Panc1 (cell line): ENCODE data around the gene SLC16A1. TPM values are rescaled to one million over a fixed set of nuclear protein-coding genes. Genes with fewer than 3 reads are reported as not detected.

Source experiments
- ATAC-seq: fragments of 200-7000 bp; cut with Tn5 transposase; 2 replicates; pipeline ENCODE4 v1.9.1; 2020; ENCODE audit warnings: mild to moderate bottlenecking, moderate library complexity
- BruUV-seq: library from RNA; stranded (reverse); fragments of 400-500 nt; replicated peaks from 2 replicates; lab custom pipeline; 2021; lab: Mats Ljungman, UMichigan
- CTCF ChIA-PET: fragments of 300-600 bp; sonication (Branson Sonifier 250); formaldehyde crosslinking; loops from one replicate; lab custom pipeline; 2022; ENCODE audit warnings: antibody characterized with exemption; lab: Charles Lee
- POLR2A ChIA-PET: fragments of 300-600 bp; sonication (Branson Sonifier 250); formaldehyde crosslinking; loops from one replicate; lab custom pipeline; 2022; ENCODE audit warnings: antibody characterized with exemption; lab: Charles Lee
- DNase-seq: peaks from one replicate; pipeline ENCODE4 v3.0.0-alpha.2; 2010; ENCODE audit warnings: low read depth, low spot score
- H3K27ac ChIP-seq: 2 replicates; pipeline ENCODE4 v1.5.1; 2011; ENCODE audit warnings: mild to moderate bottlenecking, low read length, inconsistent platforms
- H3K27me3 ChIP-seq: fragments of 200-500 bp; sonication (Bioruptor generic); 2 replicates; pipeline ENCODE4 v1.6.0; 2014; ENCODE audit warnings: low read length, inconsistent platforms; ENCODE audit not compliant: control insufficient read depth, insufficient read depth
- H3K36me3 ChIP-seq: fragments of 200-500 bp; sonication (Bioruptor generic); 2 replicates; pipeline ENCODE4 v1.5.1; 2014; ENCODE audit warnings: inconsistent platforms, mild to moderate bottlenecking, low read length, moderate library complexity; ENCODE audit not compliant: control insufficient read depth, insufficient read depth
- H3K4me1 ChIP-seq: 2 replicates; pipeline ENCODE4 v1.5.1; 2011; ENCODE audit warnings: inconsistent platforms, mild to moderate bottlenecking, low read length, moderate library complexity; ENCODE audit not compliant: control insufficient read depth, insufficient read depth
- H3K4me3 ChIP-seq, 2 experiments: 2 replicates each; pipeline ENCODE4 v1.5.1; 2011 to 2012; ENCODE audit warnings: low read depth in 2 of 2, low read length in 2 of 2, mild to moderate bottlenecking in 2 of 2, inconsistent platforms in 1 of 2, moderate library complexity in 1 of 2
- H3K9me3 ChIP-seq: fragments of 200-500 bp; sonication (Bioruptor generic); 2 replicates; pipeline ENCODE4 v1.5.1; 2014; ENCODE audit warnings: low read depth, mild to moderate bottlenecking, inconsistent platforms, low read length, moderate library complexity; ENCODE audit not compliant: control insufficient read depth, insufficient read depth
- POLR2AphosphoS5 ChIP-seq: IDR thresholded peaks from 2 replicates; pipeline ENCODE4 v1.6.1; 2012; ENCODE audit warnings: mild to moderate bottlenecking, low read depth, low read length, moderate library complexity
- SIN3A ChIP-seq: IDR thresholded peaks from 2 replicates; pipeline ENCODE4 v1.6.1; 2012; ENCODE audit warnings: low read depth, mild to moderate bottlenecking, low read length, moderate library complexity, borderline replicate concordance; ENCODE audit not compliant: insufficient read depth
- TCF7L2 ChIP-seq: IDR thresholded peaks from 2 replicates; pipeline ENCODE4 v1.6.1; 2011; ENCODE audit warnings: mild to moderate bottlenecking, low read depth, low read length, inconsistent platforms
- in situ Hi-C: cut with HindIII; loops from 2 replicates; pipeline ENCODE4 v1.10.0; 2016; ENCODE audit warnings: low sequenced_read_pairs, low pct_unique_long_range_greater_than_20kb
- intact Hi-C: fragments of 100-400 bp; cut with micrococcal nuclease; formaldehyde crosslinking; loops from one replicate; pipeline ENCODE4 v1.10.0; 2022; ENCODE audit not compliant: unreplicated experiment
- total RNA-seq: library from RNA; stranded (reverse); gene quantifications from one replicate; pipeline ENCODE4 v1.2.1, GENCODE V29; 2021; ENCODE audit not compliant: unreplicated experiment
- TF ChIP-seq, protein P1 (sequence below), 2 experiments: IDR thresholded peaks; 2 replicates each; pipeline ENCODE4 v1.6.1; 2011 to 2012; ENCODE audit warnings: low read depth in 2 of 2, control low read depth in 1 of 2, low read length in 1 of 2, mild to moderate bottlenecking in 1 of 2, moderate library complexity in 1 of 2; ENCODE audit not compliant: insufficient read depth in 1 of 2
- TF ChIP-seq, protein P2 (sequence below): fragments of 450-650 bp; IDR thresholded peaks from 2 replicates; pipeline ENCODE4 v1.5.1; 2017; ENCODE audit warnings: mild to moderate bottlenecking

Gene SLC16A1
- total RNA-seq, 1 experiment from 2014 or later, result 51.5 TPM

- no peak overlapping the region for H3K4me3 ChIP-seq
- no peak for DNase-seq
- CTCF ChIA-PET, result no interaction called here
These were observed 49.8 kb downstream of the SLC16A1 start for GRCh38 chr1:112906150-112906698.

GRCh38 chr1:112905395-112906149 lies 50.4 kb downstream of the SLC16A1 start:
- Histone ChIP-seq H3K9me3 (no peaks in the 10 kb centered on the region), H3K27me3 (no peaks in the 10 kb centered on the region), H3K4me1 (no peaks in the 10 kb centered on the region), H3K36me3 (no peaks in the 10 kb centered on the region), H3K4me3 (no peak overlapping the region), H3K27ac (no peak overlapping the region)
- ChIA-PET CTCF (no interaction called here), POLR2A (interaction anchor here (0.6 kb wide), 1 partner anchor 8 kb away, joined by 8 read pairs; no protein-coding TSS in a partner anchor)
- in situ Hi-C loops, result no loop called here
- DNase-seq (no peak), ATAC-seq (no peak)
- TF ChIP-seq, protein P1, sequence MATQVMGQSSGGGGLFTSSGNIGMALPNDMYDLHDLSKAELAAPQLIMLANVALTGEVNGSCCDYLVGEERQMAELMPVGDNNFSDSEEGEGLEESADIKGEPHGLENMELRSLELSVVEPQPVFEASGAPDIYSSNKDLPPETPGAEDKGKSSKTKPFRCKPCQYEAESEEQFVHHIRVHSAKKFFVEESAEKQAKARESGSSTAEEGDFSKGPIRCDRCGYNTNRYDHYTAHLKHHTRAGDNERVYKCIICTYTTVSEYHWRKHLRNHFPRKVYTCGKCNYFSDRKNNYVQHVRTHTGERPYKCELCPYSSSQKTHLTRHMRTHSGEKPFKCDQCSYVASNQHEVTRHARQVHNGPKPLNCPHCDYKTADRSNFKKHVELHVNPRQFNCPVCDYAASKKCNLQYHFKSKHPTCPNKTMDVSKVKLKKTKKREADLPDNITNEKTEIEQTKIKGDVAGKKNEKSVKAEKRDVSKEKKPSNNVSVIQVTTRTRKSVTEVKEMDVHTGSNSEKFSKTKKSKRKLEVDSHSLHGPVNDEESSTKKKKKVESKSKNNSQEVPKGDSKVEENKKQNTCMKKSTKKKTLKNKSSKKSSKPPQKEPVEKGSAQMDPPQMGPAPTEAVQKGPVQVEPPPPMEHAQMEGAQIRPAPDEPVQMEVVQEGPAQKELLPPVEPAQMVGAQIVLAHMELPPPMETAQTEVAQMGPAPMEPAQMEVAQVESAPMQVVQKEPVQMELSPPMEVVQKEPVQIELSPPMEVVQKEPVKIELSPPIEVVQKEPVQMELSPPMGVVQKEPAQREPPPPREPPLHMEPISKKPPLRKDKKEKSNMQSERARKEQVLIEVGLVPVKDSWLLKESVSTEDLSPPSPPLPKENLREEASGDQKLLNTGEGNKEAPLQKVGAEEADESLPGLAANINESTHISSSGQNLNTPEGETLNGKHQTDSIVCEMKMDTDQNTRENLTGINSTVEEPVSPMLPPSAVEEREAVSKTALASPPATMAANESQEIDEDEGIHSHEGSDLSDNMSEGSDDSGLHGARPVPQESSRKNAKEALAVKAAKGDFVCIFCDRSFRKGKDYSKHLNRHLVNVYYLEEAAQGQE (IDR thresholded peaks at IDR 0.05; ENCODE audit: insufficient read depth in 1 of 2, low read depth in 2 of 2, low read length in 1 of 2), result no peak
- no peak for TF ChIP-seq SIN3A
- no TSS peak for BruUV-seq
- intact Hi-C loops, result no loop called here

More at GRCh38 chr1:112906150-112906698, 49.8 kb downstream of the SLC16A1 start:
- Histone ChIP-seq H3K36me3 (no peaks in the 10 kb centered on the region), H3K9me3 (no peaks in the 10 kb centered on the region), H3K27ac (no peak overlapping the region), H3K27me3 (no peaks in the 10 kb centered on the region), H3K4me1 (no peaks in the 10 kb centered on the region)
- intact Hi-C loops, result no loop called here
- no peak for ATAC-seq
- in situ Hi-C loops, result no loop called here
- no TSS peak for BruUV-seq
- POLR2A ChIA-PET, result interaction anchor here (0.6 kb wide), 1 partner anchor 9 kb away, joined by 8 read pairs; no protein-coding TSS in a partner anchor
- no peak for TF ChIP-seq SIN3A
- TF ChIP-seq, protein P1 (IDR thresholded peaks at IDR 0.05; ENCODE audit: insufficient read depth in 1 of 2, low read depth in 2 of 2, low read length in 1 of 2), result no peak
- TF ChIP-seq TCF7L2, result no peak
- no peak for TF ChIP-seq POLR2AphosphoS5
- TF ChIP-seq, protein P2, sequence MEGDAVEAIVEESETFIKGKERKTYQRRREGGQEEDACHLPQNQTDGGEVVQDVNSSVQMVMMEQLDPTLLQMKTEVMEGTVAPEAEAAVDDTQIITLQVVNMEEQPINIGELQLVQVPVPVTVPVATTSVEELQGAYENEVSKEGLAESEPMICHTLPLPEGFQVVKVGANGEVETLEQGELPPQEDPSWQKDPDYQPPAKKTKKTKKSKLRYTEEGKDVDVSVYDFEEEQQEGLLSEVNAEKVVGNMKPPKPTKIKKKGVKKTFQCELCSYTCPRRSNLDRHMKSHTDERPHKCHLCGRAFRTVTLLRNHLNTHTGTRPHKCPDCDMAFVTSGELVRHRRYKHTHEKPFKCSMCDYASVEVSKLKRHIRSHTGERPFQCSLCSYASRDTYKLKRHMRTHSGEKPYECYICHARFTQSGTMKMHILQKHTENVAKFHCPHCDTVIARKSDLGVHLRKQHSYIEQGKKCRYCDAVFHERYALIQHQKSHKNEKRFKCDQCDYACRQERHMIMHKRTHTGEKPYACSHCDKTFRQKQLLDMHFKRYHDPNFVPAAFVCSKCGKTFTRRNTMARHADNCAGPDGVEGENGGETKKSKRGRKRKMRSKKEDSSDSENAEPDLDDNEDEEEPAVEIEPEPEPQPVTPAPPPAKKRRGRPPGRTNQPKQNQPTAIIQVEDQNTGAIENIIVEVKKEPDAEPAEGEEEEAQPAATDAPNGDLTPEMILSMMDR, result no peak
